H1 (cell line): ENCODE data around the gene STAG1. TPM values are rescaled to one million over a fixed set of nuclear protein-coding genes. Genes with fewer than 3 reads are reported as not detected.

Source experiments
- CTCF ChIA-PET: fragments of 300-600 bp; sonication (Branson Sonifier 250); formaldehyde crosslinking; loops from one replicate; lab custom pipeline; 2021; ENCODE audit not compliant: partially characterized antibody; lab: Charles Lee
- POLR2A ChIA-PET: fragments of 300-600 bp; sonication (Branson Sonifier 250); formaldehyde crosslinking; loops from one replicate; lab custom pipeline; 2021; ENCODE audit warnings: inconsistent platforms; ENCODE audit not compliant: partially characterized antibody; lab: Charles Lee
- DNase-seq, 2 experiments: peaks; one replicate each; pipeline versions ENCODE4 v3.0.0 to v3.0.0-alpha.2; 2010 to 2022; ENCODE audit warnings: low spot score in 2 of 2, low read depth in 1 of 2, mixed read lengths in 1 of 2
- FAIRE-seq: peaks from 2 replicates; lab custom pipeline; 2011; peaks lifted over from hg19 to GRCh38; lab: Jason Lieb, UNC
- H2AFZ ChIP-seq: 2 replicates; pipeline ENCODE4 v1.8.1; 2012; ENCODE audit warnings: low read length, inconsistent platforms
- H2AK5ac ChIP-seq: 2 replicates; pipeline ENCODE4 v1.6.1; 2013; ENCODE audit warnings: low read depth, low read length
- H2BK120ac ChIP-seq: replicated peaks from 2 replicates; pipeline ENCODE3; 2013; ENCODE audit warnings: low read depth, low read length, inconsistent platforms
- H2BK12ac ChIP-seq: 2 replicates; pipeline ENCODE4 v1.6.1; 2013; ENCODE audit warnings: low read depth, low read length
- H2BK15ac ChIP-seq: 2 replicates; pipeline ENCODE4 v1.6.1; 2013; ENCODE audit warnings: low read length
- H2BK20ac ChIP-seq: 2 replicates; pipeline ENCODE4 v1.6.1; 2013; ENCODE audit warnings: low read length
- H2BK5ac ChIP-seq: 2 replicates; pipeline ENCODE4 v1.6.1; 2013; ENCODE audit warnings: low read depth, low read length
- H3K14ac ChIP-seq: 2 replicates; pipeline ENCODE4 v1.6.1; 2013; ENCODE audit warnings: inconsistent platforms; ENCODE audit not compliant: insufficient read length
- H3K18ac ChIP-seq: 2 replicates; pipeline ENCODE4 v1.6.1; 2013; ENCODE audit warnings: low read length; ENCODE audit errors: extremely low read depth
- H3K23ac ChIP-seq: 2 replicates; pipeline ENCODE4 v1.6.1; 2013; ENCODE audit warnings: inconsistent platforms; ENCODE audit not compliant: insufficient read length
- H3K23me2 ChIP-seq: 2 replicates; pipeline ENCODE4 v1.6.1; 2013; ENCODE audit warnings: low read depth, low read length
- H3K27ac ChIP-seq: 2 replicates; pipeline ENCODE4 v1.6.1; 2011; ENCODE audit warnings: low read depth, low read length, inconsistent platforms
- H3K27me3 ChIP-seq, 4 experiments: replicated peaks in 1 of 4; 1 replicate in 1 of 4; 2 replicates in 3 of 4; pipeline versions ENCODE4 v1.6.1 to v1.8.1; 2011 to 2013; ENCODE audit warnings: low read length in 3 of 4, mild to moderate bottlenecking in 3 of 4, inconsistent platforms in 2 of 4, mixed read lengths in 2 of 4, moderate library complexity in 1 of 4; ENCODE audit not compliant: control insufficient read depth in 3 of 4, insufficient read depth in 3 of 4; ENCODE audit errors: extremely low read depth in 1 of 4
- H3K36me3 ChIP-seq, 4 experiments: 2 replicates each; pipeline versions ENCODE4 v1.6.1 to v1.8.1; 2011 to 2013; ENCODE audit warnings: mild to moderate bottlenecking in 4 of 4, low read length in 3 of 4, moderate library complexity in 2 of 4, control low read depth in 1 of 4, inconsistent platforms in 1 of 4; ENCODE audit not compliant: insufficient read depth in 4 of 4, control insufficient read depth in 2 of 4
- H3K4ac ChIP-seq: replicated peaks from 2 replicates; pipeline ENCODE3; 2013; ENCODE audit warnings: low read length, low read depth, mixed read lengths, inconsistent platforms; ENCODE audit not compliant: insufficient read length
- H3K4me1 ChIP-seq, 4 experiments: replicated peaks in 1 of 4; 1 replicate in 1 of 4; 2 replicates in 3 of 4; pipeline versions ENCODE4 v1.6.1 to v1.8.1; 2011 to 2013; ENCODE audit warnings: low read length in 3 of 4, inconsistent platforms in 2 of 4, mixed read lengths in 1 of 4; ENCODE audit not compliant: insufficient read depth in 4 of 4, control insufficient read depth in 3 of 4
- H3K4me2 ChIP-seq, 2 experiments: 2 replicates each; pipeline versions ENCODE4 v1.6.1 to v1.8.1; 2011 to 2013; ENCODE audit warnings: low read depth in 2 of 2, low read length in 2 of 2, control low read depth in 1 of 2, inconsistent platforms in 1 of 2, mild to moderate bottlenecking in 1 of 2; ENCODE audit not compliant: insufficient read depth in 1 of 2
- H3K4me3 ChIP-seq, 4 experiments: fragments of 200-600, 300-600 bp in 1 of 4; sonication (generic), shearing (Covaris generic), sonication (Bioruptor Twin) in 1 of 4; 2 replicates each; pipeline versions ENCODE4 v1.5.1 to v1.8.1; 2011 to 2016; ENCODE audit warnings: low read length in 4 of 4, low read depth in 3 of 4, control low read depth in 2 of 4, inconsistent platforms in 2 of 4, mild to moderate bottlenecking in 2 of 4, mixed read lengths in 1 of 4, moderate library complexity in 1 of 4; ENCODE audit not compliant: insufficient read depth in 2 of 4; ENCODE audit errors: extremely low read depth in 1 of 4
- H3K56ac ChIP-seq: replicated peaks from 2 replicates; pipeline ENCODE3; 2013; ENCODE audit warnings: low read depth, mild to moderate bottlenecking, mixed read lengths, low read length, inconsistent platforms; ENCODE audit not compliant: insufficient read length
- H3K79me1 ChIP-seq: 2 replicates; pipeline ENCODE4 v1.6.1; 2013; ENCODE audit warnings: low read depth, low read length, control low read depth
- H3K79me2 ChIP-seq, 2 experiments: 2 replicates each; pipeline versions ENCODE4 v1.6.1 to v1.8.1; 2012 to 2013; ENCODE audit warnings: low read length in 2 of 2, mild to moderate bottlenecking in 2 of 2, inconsistent platforms in 1 of 2; ENCODE audit not compliant: insufficient read depth in 2 of 2, control insufficient read depth in 1 of 2
- H3K9ac ChIP-seq, 4 experiments: replicated peaks in 1 of 4; 1 replicate in 1 of 4; 2 replicates in 3 of 4; pipeline versions ENCODE4 v1.6.1 to v1.8.1; 2011 to 2013; ENCODE audit warnings: low read depth in 3 of 4, low read length in 3 of 4, control low read depth in 2 of 4, mild to moderate bottlenecking in 2 of 4, moderate library complexity in 2 of 4, inconsistent platforms in 1 of 4; ENCODE audit errors: extremely low read depth in 1 of 4
- H3K9me3 ChIP-seq, 2 experiments: 2 replicates each; pipeline versions ENCODE4 v1.6.1 to v1.8.1; 2012 to 2013; ENCODE audit warnings: mild to moderate bottlenecking in 2 of 2, moderate library complexity in 2 of 2, control low read depth in 1 of 2, inconsistent platforms in 1 of 2, low read depth in 1 of 2, low read length in 1 of 2, mixed read lengths in 1 of 2; ENCODE audit not compliant: insufficient read depth in 2 of 2
- H4K20me1 ChIP-seq, 2 experiments: replicated peaks in 1 of 2; 2 replicates each; pipeline versions ENCODE3 to v1.8.1; 2011 to 2013; ENCODE audit warnings: inconsistent platforms in 2 of 2, low read length in 2 of 2, mild to moderate bottlenecking in 1 of 2; ENCODE audit not compliant: insufficient read depth in 2 of 2, control insufficient read depth in 1 of 2
- H4K5ac ChIP-seq: 2 replicates; pipeline ENCODE4 v1.6.1; 2013; ENCODE audit warnings: low read length, low read depth, mixed read lengths, inconsistent platforms; ENCODE audit not compliant: insufficient read length
- H4K8ac ChIP-seq: 2 replicates; pipeline ENCODE4 v1.8.0; 2013; ENCODE audit warnings: mild to moderate bottlenecking, moderate library complexity, low read length, inconsistent platforms; ENCODE audit not compliant: insufficient read depth; ENCODE audit errors: extremely low read depth
- H4K91ac ChIP-seq: replicated peaks from 2 replicates; pipeline ENCODE3; 2013; ENCODE audit warnings: low read length, mixed read lengths, inconsistent platforms; ENCODE audit not compliant: insufficient read length
- BACH1 ChIP-seq: IDR thresholded peaks from 2 replicates; pipeline ENCODE4 v1.6.1; 2012; ENCODE audit warnings: low read length, improper control_type of control experiment
- CHD1 ChIP-seq: IDR thresholded peaks from 2 replicates; pipeline ENCODE4 v1.6.1; 2012; ENCODE audit warnings: low read depth, low read length, improper control_type of control experiment
- CTBP2 ChIP-seq: IDR thresholded peaks from 2 replicates; pipeline ENCODE4 v1.7.0; 2011; ENCODE audit warnings: borderline replicate concordance, mild to moderate bottlenecking, moderate library complexity, mixed read lengths, low read length; ENCODE audit not compliant: insufficient read depth, insufficient read length
- JUND ChIP-seq: IDR thresholded peaks from 2 replicates; pipeline ENCODE4 v1.6.1; 2011; ENCODE audit warnings: mild to moderate bottlenecking, improper control_type of control experiment, low read length
- KDM1A ChIP-seq: fragments of 200-600, 300-600 bp; sonication (generic); IDR thresholded peaks from 2 replicates; pipeline ENCODE4 v1.7.1; 2016; ENCODE audit warnings: mild to moderate bottlenecking, low read length, borderline replicate concordance
- NANOG ChIP-seq: IDR thresholded peaks from 2 replicates; pipeline ENCODE4 v1.6.1; 2011; ENCODE audit warnings: low read length, low read depth, mild to moderate bottlenecking, inconsistent platforms; ENCODE audit not compliant: insufficient read depth, poor library complexity, severe bottlenecking
- NRF1 ChIP-seq: IDR thresholded peaks from 2 replicates; pipeline ENCODE4 v1.6.1; 2011; ENCODE audit warnings: mild to moderate bottlenecking, low read depth, low read length, improper control_type of control experiment
- POLR2A ChIP-seq, 2 experiments: IDR thresholded peaks; 1 replicate in 1 of 2; 2 replicates in 1 of 2; pipeline ENCODE4 v1.6.1; 2011; ENCODE audit warnings: low read depth in 2 of 2, low read length in 2 of 2, mild to moderate bottlenecking in 2 of 2; ENCODE audit errors: control extremely low read depth in 1 of 2
- POU5F1 ChIP-seq: IDR thresholded peaks from 2 replicates; pipeline ENCODE4 v1.6.1; 2011; ENCODE audit warnings: low read depth, mild to moderate bottlenecking, low read length, moderate library complexity
- RFX5 ChIP-seq: IDR thresholded peaks from 2 replicates; pipeline ENCODE4 v1.6.1; 2011; ENCODE audit warnings: low read depth, low read length, improper control_type of control experiment, borderline replicate concordance
- SP1 ChIP-seq: IDR thresholded peaks from 2 replicates; pipeline ENCODE4 v1.6.1; 2011; ENCODE audit warnings: low read depth, low read length
- SUZ12 ChIP-seq: fragments of 200-600 bp; sonication (generic); IDR thresholded peaks from 2 replicates; pipeline ENCODE4 v1.6.1; 2012; ENCODE audit warnings: mild to moderate bottlenecking, inconsistent platforms, low read length, moderate library complexity, mixed read lengths
- WGBS, 2 experiments: shearing (Covaris generic) in 1 of 2; methylation state at CpG; one replicate each; pipeline versions ENCODE4 v1.1.6 to v1.1.7; 2013 to 2015; ENCODE audit warnings: low lambda C conversion rate in 2 of 2, mixed read lengths in 2 of 2, inconsistent platforms in 1 of 2, low coverage in 1 of 2, missing lambda C conversion rate in 1 of 2; ENCODE audit not compliant: insufficient replicate concordance in 2 of 2, insufficient coverage in 1 of 2, insufficient read length in 1 of 2; ENCODE audit errors: extremely low coverage in 1 of 2, missing lambda C conversion rate in 1 of 2; 5-methylcytosine and 5-hydroxymethylcytosine counted together
- polyA plus RNA-seq, 7 experiments: library from polyadenylated mRNA; depleted of rRNA in 3 of 7; stranded (reverse) in 5 of 7; unstranded in 2 of 7; fragments of >200 nt in 5 of 7; fragments of 200-250 nt in 2 of 7; gene quantifications; 1 replicate in 5 of 7; 2 replicates in 1 of 7; 4 replicates in 1 of 7; pipeline versions ENCODE4 v1.2.1 to v1.2.3, GENCODE V29; 2011 to 2013; ENCODE audit warnings: missing spikeins in 2 of 7, mixed read lengths in 2 of 7
- total RNA-seq: library from RNA; stranded (reverse); fragmentation: NEBNext Ultra II Directional; extraction: Animal tissue kit (Norgen Biotek cat#: 25700); gene quantifications from 2 replicates; pipeline ENCODE4 v1.2.1, GENCODE V29; 2021

STAG1 gene
- total and polyA plus RNA-seq, 2 of the 8 experiments (the other 6 are each of a cell fraction or from before 2014, with no cell fraction given) = 4.6 to 23.4 TPM

DNA sequence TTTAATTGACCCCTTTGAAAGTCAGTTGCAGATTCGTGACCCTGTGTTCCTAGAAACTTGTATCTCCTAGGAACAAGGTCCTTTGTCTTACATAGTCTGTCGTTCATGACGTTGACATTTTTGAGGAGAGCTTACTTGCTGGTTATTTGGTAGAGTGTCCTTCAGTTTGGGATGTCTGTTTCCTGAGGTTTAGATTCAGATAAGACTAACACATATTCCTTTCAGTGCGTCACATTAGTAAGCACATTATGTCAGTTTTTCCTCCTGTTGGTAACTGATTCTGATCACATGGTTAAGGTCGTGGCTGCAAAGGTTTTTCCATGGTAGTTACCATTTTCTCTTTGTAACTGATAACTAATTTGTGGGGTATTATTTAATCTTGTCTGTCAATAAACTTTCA is 421.3 kb downstream of the STAG1 start:
- Histone ChIP-seq H3K14ac (no peak overlapping the region), H3K18ac (no peak overlapping the region), H3K4me1 (no peaks in the 10 kb centered on the region), H3K27ac (no peak overlapping the region), H2BK120ac (no peak overlapping the region), H3K9me3 (no peaks in the 10 kb centered on the region), H3K56ac (no peak overlapping the region), H3K79me1 (no peaks in the 10 kb centered on the region), H3K23ac (no peak overlapping the region), H4K8ac (no peak overlapping the region), H4K5ac (no peak overlapping the region), H2BK15ac (no peak overlapping the region), H2BK20ac (no peak overlapping the region), H2AK5ac (no peak overlapping the region), H3K4ac (no peak overlapping the region), H2BK12ac (no peak overlapping the region), H3K23me2 (no peaks in the 10 kb centered on the region), H3K36me3 (peaks cover 0 to 29% (median 8%) of the 10 kb centered on the region in 4 experiments; a peak in 3 of 8 replicates), H3K4me3 (no peak overlapping the region), H3K4me2 (no peak overlapping the region), H3K9ac (no peak overlapping the region), H4K20me1 (no peaks in the 10 kb centered on the region), H3K79me2 (no peaks in the 10 kb centered on the region), H2AFZ (no peak overlapping the region), H4K91ac (no peak overlapping the region), H3K27me3 (no peaks in the 10 kb centered on the region), H2BK5ac (no peak overlapping the region)
- 90% methylated on average over 5 of the region's 5 CpGs; no CpG with 5 or more reads in 1 of the 2 experiments for WGBS, 2 experiments
- DNase-seq = no peak
- ChIA-PET CTCF (no interaction called here), POLR2A (no interaction called here)
- no peak for FAIRE-seq
- TF ChIP-seq RFX5 (no peak), SUZ12 (no peak), CHD1 (no peak), POLR2A (IDR thresholded peaks at IDR 0.05; ENCODE audit: control extremely low read depth in 1 of 2, low read depth in 2 of 2, low read length in 2 of 2) (no peak), SP1 (no peak), BACH1 (no peak), NANOG (no peak), POU5F1 (no peak), CTBP2 (no peak), NRF1 (no peak), JUND (no peak), KDM1A (no peak)
